Suprapubic skin (tissue), 4 donors: ENCODE measurements around the gene CAMK2D. TPM values are rescaled to one million over a fixed set of nuclear protein-coding genes. Genes with fewer than 3 reads are reported as not detected.

Source experiments
- DNase-seq, 2 donors: peaks; one replicate each; pipeline ENCODE4 v3.0.0-alpha.2; 2019; ENCODE audit warnings: low spot score in 2 of 2
- H3K27ac ChIP-seq: fragments of 200-600 bp; sonication (generic); one replicate; pipeline ENCODE4 v1.5.1; 2019
- H3K27me3 ChIP-seq: fragments of 200-600 bp; sonication (generic); one replicate; pipeline ENCODE4 v1.5.1; 2019
- H3K36me3 ChIP-seq: fragments of 200-600 bp; sonication (generic); one replicate; pipeline ENCODE4 v1.5.1; 2019
- H3K4me1 ChIP-seq: fragments of 200-600 bp; sonication (generic); one replicate; pipeline ENCODE4 v1.5.1; 2019
- H3K4me3 ChIP-seq: fragments of 200-600 bp; sonication (generic); one replicate; pipeline ENCODE4 v1.5.1; 2019; ENCODE audit warnings: mild to moderate bottlenecking
- H3K9me3 ChIP-seq: fragments of 200-600 bp; sonication (generic); one replicate; pipeline ENCODE4 v1.5.1; 2019
- EP300 ChIP-seq: sonication (generic); formaldehyde crosslinking; IDR thresholded peaks from one replicate; pipeline ENCODE4 v1.6.1; 2017; ENCODE audit warnings: antibody characterized with exemption
- POLR2A ChIP-seq, 2 donors: fragments of 450-650 bp; IDR thresholded peaks; one replicate each; pipeline ENCODE4 v1.6.1; 2017; ENCODE audit warnings: antibody characterized with exemption in 2 of 2, mild to moderate bottlenecking in 2 of 2, moderate library complexity in 2 of 2
- POLR2AphosphoS5 ChIP-seq, 3 donors: sonication (generic); formaldehyde crosslinking; IDR thresholded peaks; one replicate each; pipeline ENCODE4 v1.6.1; 2017; ENCODE audit warnings: antibody characterized with exemption in 3 of 3
- WGBS: methylation state at CpG from one replicate; pipeline ENCODE4 v1.1.5; 2018; 5-methylcytosine and 5-hydroxymethylcytosine counted together
- total RNA-seq, 4 donors: library from RNA; depleted of rRNA; stranded (reverse); fragments of >200 nt; gene quantifications; one replicate each; pipeline ENCODE4 v1.1.0, GENCODE V29; 2016
- TF ChIP-seq, protein P1 (sequence below), 2 donors: fragments of 200-600 bp in 1 of 2; fragments of 450-650 bp in 1 of 2; sonication (generic) in 1 of 2; IDR thresholded peaks; one replicate each; pipeline ENCODE4 v1.5.1; 2016 to 2019; ENCODE audit warnings: antibody characterized with exemption in 2 of 2, mild to moderate bottlenecking in 1 of 2, moderate library complexity in 1 of 2

The CAMK2D gene
- total RNA-seq, 4 donors from 2014 or later: 21.5 to 38.2 (median 30.5) TPM

GRCh38 chr4:113483131-113483530 is 278.4 kb downstream of the CAMK2D start:
- WGBS: 92% methylated on average over 6 of the region's 6 CpGs
- no peaks in the 10 kb centered on the region for H3K4me1 ChIP-seq
- H3K4me3 ChIP-seq: no peak overlapping the region

DNA sequence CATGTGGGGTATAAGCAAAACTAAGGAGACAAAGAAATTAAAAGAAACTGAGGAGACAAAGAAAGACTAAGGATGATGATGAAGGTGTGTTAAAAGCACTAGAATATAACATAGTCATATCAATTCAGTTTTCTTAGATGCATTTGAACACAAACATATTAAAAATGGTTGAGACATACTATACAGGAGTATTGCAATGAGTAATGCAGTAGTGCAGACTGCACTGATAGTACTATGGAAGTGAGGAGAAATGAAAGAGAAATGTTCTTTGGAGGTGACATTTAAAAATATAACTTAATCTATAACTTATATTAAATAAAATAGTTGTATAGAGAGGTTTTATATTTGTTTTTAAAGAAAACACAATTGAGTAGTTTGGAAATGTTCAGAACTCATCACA is 279.2 kb downstream of the CAMK2D start:
- no peak for DNase-seq
- H3K27ac ChIP-seq: no peak overlapping the region
- no peak for TF ChIP-seq POLR2A (IDR thresholded peaks at IDR 0.05)
- no peak for TF ChIP-seq POLR2AphosphoS5 (IDR thresholded peaks at IDR 0.05)
- TF ChIP-seq EP300: no peak
- TF ChIP-seq, protein P1, sequence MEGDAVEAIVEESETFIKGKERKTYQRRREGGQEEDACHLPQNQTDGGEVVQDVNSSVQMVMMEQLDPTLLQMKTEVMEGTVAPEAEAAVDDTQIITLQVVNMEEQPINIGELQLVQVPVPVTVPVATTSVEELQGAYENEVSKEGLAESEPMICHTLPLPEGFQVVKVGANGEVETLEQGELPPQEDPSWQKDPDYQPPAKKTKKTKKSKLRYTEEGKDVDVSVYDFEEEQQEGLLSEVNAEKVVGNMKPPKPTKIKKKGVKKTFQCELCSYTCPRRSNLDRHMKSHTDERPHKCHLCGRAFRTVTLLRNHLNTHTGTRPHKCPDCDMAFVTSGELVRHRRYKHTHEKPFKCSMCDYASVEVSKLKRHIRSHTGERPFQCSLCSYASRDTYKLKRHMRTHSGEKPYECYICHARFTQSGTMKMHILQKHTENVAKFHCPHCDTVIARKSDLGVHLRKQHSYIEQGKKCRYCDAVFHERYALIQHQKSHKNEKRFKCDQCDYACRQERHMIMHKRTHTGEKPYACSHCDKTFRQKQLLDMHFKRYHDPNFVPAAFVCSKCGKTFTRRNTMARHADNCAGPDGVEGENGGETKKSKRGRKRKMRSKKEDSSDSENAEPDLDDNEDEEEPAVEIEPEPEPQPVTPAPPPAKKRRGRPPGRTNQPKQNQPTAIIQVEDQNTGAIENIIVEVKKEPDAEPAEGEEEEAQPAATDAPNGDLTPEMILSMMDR (IDR thresholded peaks at IDR 0.05): no peak
- H3K36me3 ChIP-seq: peaks cover 19% of the 10 kb centered on the region
- H3K4me3 ChIP-seq: no peak overlapping the region
- H3K4me1 ChIP-seq: no peaks in the 10 kb centered on the region
- no peaks in the 10 kb centered on the region for H3K9me3 ChIP-seq
- H3K27me3 ChIP-seq: no peaks in the 10 kb centered on the region

More at GRCh38 chr4:113483131-113483530, 278.4 kb downstream of the CAMK2D start:
- TF ChIP-seq POLR2A (IDR thresholded peaks at IDR 0.05) (no peak), POLR2AphosphoS5 (IDR thresholded peaks at IDR 0.05) (no peak), EP300 (no peak)
- TF ChIP-seq, protein P1 (IDR thresholded peaks at IDR 0.05): no peak
- no peak for DNase-seq
- Histone ChIP-seq H3K27me3 (no peaks in the 10 kb centered on the region), H3K27ac (no peak overlapping the region), H3K36me3 (peaks cover 15% of the 10 kb centered on the region), H3K9me3 (no peaks in the 10 kb centered on the region)

GRCh38 chr4:113481820-113482219 is 279.7 kb downstream of the CAMK2D start:
- H3K4me1 ChIP-seq: no peaks in the 10 kb centered on the region
- peaks cover 20% of the 10 kb centered on the region for H3K36me3 ChIP-seq
- TF ChIP-seq POLR2AphosphoS5 (IDR thresholded peaks at IDR 0.05) (no peak), POLR2A (IDR thresholded peaks at IDR 0.05) (no peak), EP300 (no peak)
- TF ChIP-seq, protein P1 (IDR thresholded peaks at IDR 0.05): no peak

GRCh38 chr4:113480109-113480508 is 281.4 kb downstream of the CAMK2D start:
- H3K4me3 ChIP-seq: no peak overlapping the region
- WGBS: 94% methylated on average over 12 of the region's 12 CpGs
- no peak for DNase-seq
- H3K4me1 ChIP-seq: no peaks in the 10 kb centered on the region
- TF ChIP-seq, protein P1 (IDR thresholded peaks at IDR 0.05): no peak
- TF ChIP-seq POLR2A (IDR thresholded peaks at IDR 0.05): no peak
- TF ChIP-seq POLR2AphosphoS5 (IDR thresholded peaks at IDR 0.05): no peak
- no peak for TF ChIP-seq EP300
- no peaks in the 10 kb centered on the region for H3K9me3 ChIP-seq
- H3K27ac ChIP-seq: no peak overlapping the region
- H3K27me3 ChIP-seq: no peaks in the 10 kb centered on the region
- peaks cover 20% of the 10 kb centered on the region for H3K36me3 ChIP-seq

More at GRCh38 chr4:113481820-113482219, 279.7 kb downstream of the CAMK2D start:
- H3K27ac ChIP-seq: no peak overlapping the region
- no peaks in the 10 kb centered on the region for H3K9me3 ChIP-seq
- H3K4me3 ChIP-seq: no peak overlapping the region
- no peak for DNase-seq
- H3K27me3 ChIP-seq: no peaks in the 10 kb centered on the region

GRCh38 chr4:113478032-113478431 is 283.5 kb downstream of the CAMK2D start:
- no peaks in the 10 kb centered on the region for H3K9me3 ChIP-seq
- no peak for DNase-seq
- H3K27ac ChIP-seq: no peak overlapping the region
- no peak overlapping the region for H3K4me3 ChIP-seq
- TF ChIP-seq POLR2AphosphoS5 (IDR thresholded peaks at IDR 0.05) (no peak), EP300 (no peak), POLR2A (IDR thresholded peaks at IDR 0.05) (no peak)
- TF ChIP-seq, protein P1 (IDR thresholded peaks at IDR 0.05): no peak
- no peaks in the 10 kb centered on the region for H3K27me3 ChIP-seq
- H3K36me3 ChIP-seq: peaks cover 19% of the 10 kb centered on the region
- 96% methylated on average over 2 of the region's 2 CpGs for WGBS
- no peaks in the 10 kb centered on the region for H3K4me1 ChIP-seq
